GM10248 (cell line): ENCODE results near the gene CRIP2.

Source experiments
- CTCF ChIA-PET: fragments of 300-600 bp; sonication (Branson Sonifier 250); formaldehyde crosslinking; extraction: SDS; loops from one replicate; lab custom pipeline; 2021; ENCODE audit warnings: antibody characterized with exemption; lab: Yijun Ruan, JAX
- POLR2A ChIA-PET: fragments of 350-650 bp; sonication (Branson Sonifier 250); formaldehyde crosslinking; extraction: SDS; loops from one replicate; lab custom pipeline; 2020; ENCODE audit warnings: antibody characterized with exemption; lab: Yijun Ruan, JAX
- DNase-seq: peaks from one replicate; pipeline ENCODE4 v3.0.0; 2012; ENCODE audit errors: extremely low spot score
- CTCF ChIP-seq: IDR thresholded peaks from 2 replicates; pipeline ENCODE4 v1.5.1; 2012; ENCODE audit warnings: mild to moderate bottlenecking, low read depth; ENCODE audit errors: extremely low read depth, missing control alignments, control extremely low read depth

CRIP2 gene

GRCh38 chr14:105488781-105489541, 14.3 kb downstream of the CRIP2 start:
- no peak for TF ChIP-seq CTCF
- ChIA-PET CTCF (interaction anchor here (0.8 to 6.9 kb wide), 31 partner anchors 7 to 929 kb away, joined by 3 to 96 read pairs (median 5); partner anchors contain the start of gene BRF1), POLR2A (interaction anchor here (1.1 to 1.9 kb wide), 2 partner anchors 8 to 188 kb away, joined by 4 to 10 read pairs; partner anchors contain the start of gene BRF1)
- DNase-seq, result no peak

- POLR2A ChIA-PET, result interaction anchor here (0.7 to 1.9 kb wide), 3 partner anchors 9 to 886 kb away, joined by 3 to 10 read pairs (median 4); partner anchors contain the start of gene BRF1
These were observed 15.1 kb downstream of the CRIP2 start for GRCh38 chr14:105489542-105490266.

GRCh38 chr14:105490267-105490571, 15.6 kb downstream of the CRIP2 start:
- ChIA-PET CTCF (interaction anchor here (0.7 to 6.9 kb wide), 35 partner anchors 8 to 928 kb away, joined by 3 to 96 read pairs (median 5); partner anchors contain the start of genes BRF1 and PACS2), POLR2A (interaction anchor here (1.1 to 1.9 kb wide), 2 partner anchors 9 to 189 kb away, joined by 4 to 10 read pairs; partner anchors contain the start of gene BRF1)
- no peak for TF ChIP-seq CTCF
- DNase-seq, result no peak

More at GRCh38 chr14:105489542-105490266, 15.1 kb downstream of the CRIP2 start:
- peak; percentile 66 for TF ChIP-seq CTCF
- DNase-seq, result peak; percentile 81
- CTCF ChIA-PET, result interaction anchor here (0.7 to 6.9 kb wide), 41 partner anchors 8 to 928 kb away, joined by 3 to 96 read pairs (median 4); partner anchors contain the start of genes BRF1 and PACS2

- ChIA-PET CTCF (interaction anchor here (1.0 to 6.9 kb wide), 21 partner anchors 9 to 311 kb away, joined by 3 to 96 read pairs (median 6); no protein-coding TSS in a partner anchor), POLR2A (interaction anchor here (1.9 kb wide), 1 partner anchor 10 kb away, joined by 10 read pairs; no protein-coding TSS in a partner anchor)
- peak; percentile 93 for TF ChIP-seq CTCF
- DNase-seq, result peak; percentile 95
These were observed 16.1 kb downstream of the CRIP2 start, which contains the start of gene TEDC1 for GRCh38 chr14:105490572-105491365. Gene TEDC1, plus strand, starts transcription at chr14:105491246. Its CDS starts 130 bp downstream, at chr14:105491376.

GRCh38 chr14:105491366-105491973, 16.8 kb downstream of the CRIP2 start:
- POLR2A ChIA-PET, result interaction anchor here (0.6 to 1.1 kb wide), 2 partner anchors 13 to 963 kb away, joined by 3 to 4 read pairs; no protein-coding TSS in a partner anchor
- DNase-seq, result peak; percentile 94
- TF ChIP-seq CTCF, result no peak
- CTCF ChIA-PET, result interaction anchor here (1.0 to 6.9 kb wide), 7 partner anchors 10 to 926 kb away, joined by 3 to 91 read pairs (median 4); no protein-coding TSS in a partner anchor
